DND-41 (cell line): Measurements from ENCODE around the gene WFIKKN1.

Source experiments
- ATAC-seq: fragments of 200-7000 bp; cut with Tn5 transposase; 3 replicates; pipeline ENCODE4 v1.9.1; 2021; ENCODE audit warnings: low read depth; ENCODE audit not compliant: insufficient read depth
- DNase-seq: peaks from one replicate; pipeline ENCODE4 v3.0.0-alpha.2; 2020
- H2AFZ ChIP-seq: 2 replicates; pipeline ENCODE4 v1.6.0; 2012; ENCODE audit warnings: low read depth, low read length
- H3K27ac ChIP-seq: 2 replicates; pipeline ENCODE4 v1.5.1; 2012; ENCODE audit warnings: low read length, inconsistent platforms
- H3K27me3 ChIP-seq: fragments of 200-600 bp; sonication (generic); 2 replicates; pipeline ENCODE4 v1.6.0; 2012; ENCODE audit warnings: low read length, mild to moderate bottlenecking, inconsistent platforms; ENCODE audit not compliant: insufficient read depth, poor library complexity
- H3K36me3 ChIP-seq: 2 replicates; pipeline ENCODE4 v1.5.1; 2012; ENCODE audit warnings: low read length, inconsistent platforms; ENCODE audit not compliant: insufficient read depth
- H3K4me1 ChIP-seq: 2 replicates; pipeline ENCODE4 v1.5.1; 2012; ENCODE audit warnings: mild to moderate bottlenecking, low read length; ENCODE audit not compliant: insufficient read depth
- H3K4me2 ChIP-seq: 2 replicates; pipeline ENCODE4 v1.6.0; 2012; ENCODE audit warnings: mild to moderate bottlenecking, moderate library complexity, low read length, inconsistent platforms; ENCODE audit not compliant: insufficient read depth
- H3K4me3 ChIP-seq, 2 experiments: fragments of 200-600 bp in 1 of 2; shearing (Covaris generic) in 1 of 2; 2 replicates each; pipeline ENCODE4 v1.5.1; 2012 to 2016; ENCODE audit warnings: inconsistent platforms in 2 of 2, low read length in 2 of 2, mild to moderate bottlenecking in 2 of 2, low read depth in 1 of 2, moderate library complexity in 1 of 2
- H3K79me2 ChIP-seq: 2 replicates; pipeline ENCODE4 v1.6.0; 2012; ENCODE audit warnings: low read length, inconsistent platforms; ENCODE audit not compliant: insufficient read depth
- H3K9ac ChIP-seq: 2 replicates; pipeline ENCODE4 v1.6.0; 2012; ENCODE audit warnings: low read depth, mild to moderate bottlenecking, inconsistent platforms, low read length, moderate library complexity
- H3K9me3 ChIP-seq: 2 replicates; pipeline ENCODE4 v1.5.1; 2012; ENCODE audit warnings: low read length, moderate library complexity, mild to moderate bottlenecking, inconsistent platforms; ENCODE audit not compliant: insufficient read depth, severe bottlenecking
- H4K20me1 ChIP-seq: 2 replicates; pipeline ENCODE4 v1.6.0; 2012; ENCODE audit warnings: low read length; ENCODE audit not compliant: insufficient read depth
- EZH2 ChIP-seq: IDR thresholded peaks from 3 replicates; pipeline ENCODE4 v1.6.1; 2012; ENCODE audit warnings: borderline replicate concordance, low read depth, mild to moderate bottlenecking, moderate library complexity, low read length, inconsistent platforms; ENCODE audit not compliant: severe bottlenecking
- TF ChIP-seq, protein P1 (sequence below): IDR thresholded peaks from 2 replicates; pipeline ENCODE4 v1.5.1; 2012; ENCODE audit warnings: borderline replicate concordance, low read length, moderate library complexity, mild to moderate bottlenecking; ENCODE audit not compliant: poor library complexity, severe bottlenecking; ENCODE audit errors: extremely low read depth

Gene WFIKKN1

GRCh38 chr16:652454-653305 is 21.9 kb downstream of the WFIKKN1 start:
- H3K4me3 ChIP-seq = no peak overlapping the region
- DNase-seq (no peak), ATAC-seq (no peak)
- peaks cover 32% of the 10 kb centered on the region for H3K79me2 ChIP-seq
- H3K4me2 ChIP-seq = no peak overlapping the region
- H3K4me1 ChIP-seq = peaks cover 24% of the 10 kb centered on the region
- no peak overlapping the region for H3K9ac ChIP-seq
- H4K20me1 ChIP-seq = 0 out of 2 replicates have a peak, but pooled peaks cover under 1% of the 10 kb centered on the region
- H3K9me3 ChIP-seq = no peaks in the 10 kb centered on the region
- no peaks in the 10 kb centered on the region for H3K27me3 ChIP-seq
- TF ChIP-seq, protein P1, sequence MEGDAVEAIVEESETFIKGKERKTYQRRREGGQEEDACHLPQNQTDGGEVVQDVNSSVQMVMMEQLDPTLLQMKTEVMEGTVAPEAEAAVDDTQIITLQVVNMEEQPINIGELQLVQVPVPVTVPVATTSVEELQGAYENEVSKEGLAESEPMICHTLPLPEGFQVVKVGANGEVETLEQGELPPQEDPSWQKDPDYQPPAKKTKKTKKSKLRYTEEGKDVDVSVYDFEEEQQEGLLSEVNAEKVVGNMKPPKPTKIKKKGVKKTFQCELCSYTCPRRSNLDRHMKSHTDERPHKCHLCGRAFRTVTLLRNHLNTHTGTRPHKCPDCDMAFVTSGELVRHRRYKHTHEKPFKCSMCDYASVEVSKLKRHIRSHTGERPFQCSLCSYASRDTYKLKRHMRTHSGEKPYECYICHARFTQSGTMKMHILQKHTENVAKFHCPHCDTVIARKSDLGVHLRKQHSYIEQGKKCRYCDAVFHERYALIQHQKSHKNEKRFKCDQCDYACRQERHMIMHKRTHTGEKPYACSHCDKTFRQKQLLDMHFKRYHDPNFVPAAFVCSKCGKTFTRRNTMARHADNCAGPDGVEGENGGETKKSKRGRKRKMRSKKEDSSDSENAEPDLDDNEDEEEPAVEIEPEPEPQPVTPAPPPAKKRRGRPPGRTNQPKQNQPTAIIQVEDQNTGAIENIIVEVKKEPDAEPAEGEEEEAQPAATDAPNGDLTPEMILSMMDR = no peak
- TF ChIP-seq EZH2 = no peak
- H3K27ac ChIP-seq = no peak overlapping the region
- H3K36me3 ChIP-seq = peaks cover 68% of the 10 kb centered on the region
- no peak overlapping the region for H2AFZ ChIP-seq

- no peak for TF ChIP-seq EZH2
- TF ChIP-seq, protein P1 = no peak
- Histone ChIP-seq H3K4me3 (no peak overlapping the region), H3K9me3 (no peaks in the 10 kb centered on the region), H4K20me1 (peaks cover 8% of the 10 kb centered on the region), H3K79me2 (peaks cover 18% of the 10 kb centered on the region), H2AFZ (no peak overlapping the region), H3K4me1 (peaks cover 15% of the 10 kb centered on the region), H3K4me2 (no peak overlapping the region), H3K9ac (no peak overlapping the region), H3K27ac (no peak overlapping the region), H3K36me3 (peaks cover 81% of the 10 kb centered on the region), H3K27me3 (no peaks in the 10 kb centered on the region)
- no peak for ATAC-seq
- no peak for DNase-seq
These were observed 23.2 kb downstream of the WFIKKN1 start for GRCh38 chr16:654034-654433.

DNA sequence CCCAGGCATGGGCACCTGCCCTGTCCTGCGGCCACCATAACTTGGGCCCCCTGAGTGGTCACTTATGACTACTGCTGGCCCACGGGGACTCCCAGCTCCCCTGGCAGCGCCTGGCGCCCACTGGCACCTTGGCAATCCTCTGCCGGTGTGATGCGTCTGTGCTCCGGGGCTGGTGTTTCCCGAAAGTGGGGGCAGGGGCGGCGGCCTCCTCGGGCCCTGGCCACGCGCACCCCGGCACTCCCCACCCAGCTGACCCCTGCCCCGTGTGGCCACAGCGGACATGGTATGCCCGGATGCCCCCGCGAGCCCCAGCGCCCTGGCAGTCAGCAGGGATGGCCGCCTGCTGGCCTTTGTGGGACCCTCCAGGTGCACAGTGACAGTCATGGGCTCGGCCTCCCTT is 26.7 kb downstream of the WFIKKN1 start:
- Histone ChIP-seq H2AFZ (no peak overlapping the region), H3K27ac (no peak overlapping the region), H3K4me2 (no peak overlapping the region), H3K9ac (no peak overlapping the region), H3K9me3 (no peaks in the 10 kb centered on the region), H3K4me1 (no peaks in the 10 kb centered on the region), H4K20me1 (peaks cover 23% of the 10 kb centered on the region), H3K4me3 (no peak overlapping the region), H3K27me3 (no peaks in the 10 kb centered on the region), H3K79me2 (no peaks in the 10 kb centered on the region), H3K36me3 (peaks cover 87% of the 10 kb centered on the region)
- DNase-seq (no peak), ATAC-seq (no peak)
- TF ChIP-seq EZH2 = no peak
- TF ChIP-seq, protein P1 = no peak
